ENCODE measurements around the gene LRRK2.

- TF ChIP-seq CTCF (IDR thresholded peaks at IDR 0.05) = no peak
- TF ChIP-seq EP300 (IDR thresholded peaks at IDR 0.05) = no peak
- no peak for TF ChIP-seq POLR2A (IDR thresholded peaks at IDR 0.05; ENCODE audit: low read depth)
- TF ChIP-seq POLR2AphosphoS5 (IDR thresholded peaks at IDR 0.05) = no peak
Observed at GRCh38 chr12:40215982-40216381, 8.8 kb upstream of the LRRK2 start.
